GM12878 (cell line): ENCODE results near the gene ZDHHC1. TPM values are rescaled to one million over a fixed set of nuclear protein-coding genes. Genes with fewer than 3 reads are reported as not detected.

Experiments
- ATAC-seq: fragments of 200-7000 bp; cut with Tn5 transposase; 3 replicates; pipeline ENCODE4 v1.9.1; 2020; ENCODE audit warnings: mild to moderate bottlenecking, moderate library complexity
- BruUV-seq: library from RNA; stranded (reverse); fragments of 400-500 nt; replicated peaks from 2 replicates; lab custom pipeline; 2021; lab: Mats Ljungman, UMichigan
- CTCF ChIA-PET: fragments of 300-600 bp; sonication (Branson Sonifier 250); formaldehyde crosslinking; extraction: SDS; loops from one replicate; lab custom pipeline; 2021; ENCODE audit warnings: inconsistent platforms; lab: Yijun Ruan, JAX
- POLR2A ChIA-PET: fragments of 350-600 bp; formaldehyde crosslinking; extraction: SDS; loops from one replicate; lab custom pipeline; 2021; ENCODE audit warnings: inconsistent platforms; lab: Charles Lee
- RAD21 ChIA-PET: fragments of 300-600 bp; sonication (Branson Sonifier 250); formaldehyde crosslinking; loops from one replicate; lab custom pipeline; 2023; ENCODE audit warnings: antibody characterized with exemption; ENCODE audit not compliant: unreplicated experiment; lab: Charles Lee
- SMC1A ChIA-PET: fragments of 300-600 bp; sonication (Branson Sonifier 250); formaldehyde crosslinking; loops from one replicate; lab custom pipeline; 2023; ENCODE audit not compliant: unreplicated experiment, uncharacterized antibody; lab: Charles Lee
- DNase-seq: peaks from one replicate; pipeline ENCODE4 v3.0.0-alpha.2; 2011; ENCODE audit warnings: low read depth, low spot score
- FAIRE-seq: peaks from 3 replicates; lab custom pipeline; 2011; peaks lifted over from hg19 to GRCh38; lab: Jason Lieb, UNC
- H2AFZ ChIP-seq: 2 replicates; pipeline ENCODE4 v1.6.0; 2011; ENCODE audit warnings: low read depth, low read length, control low read depth; ENCODE audit not compliant: control insufficient read depth
- H3K27ac ChIP-seq: 2 replicates; pipeline ENCODE4 v1.5.1; 2011; ENCODE audit warnings: control low read depth; ENCODE audit not compliant: control insufficient read depth, insufficient read depth
- H3K27me3 ChIP-seq, 2 experiments: replicated peaks in 1 of 2; 2 replicates each; pipeline versions ENCODE4 v1.6.0 to v1.6.1; 2011; ENCODE audit warnings: low read length in 1 of 2; ENCODE audit not compliant: control insufficient read depth in 2 of 2, insufficient read depth in 2 of 2
- H3K36me3 ChIP-seq, 2 experiments: 2 replicates each; pipeline ENCODE4 v1.5.1; 2011; ENCODE audit warnings: low read length in 1 of 2; ENCODE audit not compliant: control insufficient read depth in 2 of 2, insufficient read depth in 2 of 2
- H3K4me1 ChIP-seq: 2 replicates; pipeline ENCODE4 v1.6.1; 2011; ENCODE audit warnings: mild to moderate bottlenecking, low read length, moderate library complexity, mixed read lengths; ENCODE audit not compliant: control insufficient read depth, insufficient read depth
- H3K4me2 ChIP-seq: 2 replicates; pipeline ENCODE4 v1.6.0; 2011; ENCODE audit warnings: control low read depth; ENCODE audit not compliant: control insufficient read depth, insufficient read depth
- H3K4me3 ChIP-seq: fragments of 200-600 bp; sonication (generic); 2 replicates; pipeline ENCODE4 v1.5.1; 2016
- H3K79me2 ChIP-seq: 2 replicates; pipeline ENCODE4 v1.6.0; 2011; ENCODE audit warnings: low read length; ENCODE audit not compliant: control insufficient read depth, insufficient read depth
- H3K9ac ChIP-seq: 2 replicates; pipeline ENCODE4 v1.8.0; 2011; ENCODE audit warnings: low read length, control low read depth, mixed read lengths; ENCODE audit not compliant: control insufficient read depth, insufficient read depth
- H3K9me3 ChIP-seq: replicated peaks from 3 replicates; pipeline ENCODE4 v1.5.1; 2011; ENCODE audit warnings: mild to moderate bottlenecking, low read length; ENCODE audit not compliant: control insufficient read depth, insufficient read depth
- H4K20me1 ChIP-seq: 2 replicates; pipeline ENCODE4 v1.6.0; 2011; ENCODE audit not compliant: control insufficient read depth, insufficient read depth
- ATF3 ChIP-seq: IDR thresholded peaks from 2 replicates; pipeline ENCODE4 v1.6.1; 2011; ENCODE audit warnings: low read depth, mild to moderate bottlenecking, low read length, moderate library complexity, borderline replicate concordance; ENCODE audit errors: extremely low read depth
- BCLAF1 ChIP-seq: fragments of 450-650 bp; IDR thresholded peaks from 2 replicates; pipeline ENCODE4 v1.6.1; 2017; ENCODE audit warnings: antibody characterized with exemption, mild to moderate bottlenecking, moderate library complexity
- CREB1 ChIP-seq: IDR thresholded peaks from 2 replicates; pipeline ENCODE4 v1.6.1; 2012; ENCODE audit warnings: low read depth, mild to moderate bottlenecking, inconsistent platforms
- SKIL ChIP-seq: fragments of 450-650 bp; IDR thresholded peaks from 2 replicates; pipeline ENCODE4 v1.6.1; 2017; ENCODE audit warnings: mild to moderate bottlenecking, low read depth, inconsistent platforms; ENCODE audit not compliant: poor library complexity, severe bottlenecking
- ZNF687 ChIP-seq: fragments of 450-650 bp; IDR thresholded peaks from 2 replicates; pipeline ENCODE4 v1.6.1; 2017; ENCODE audit warnings: mild to moderate bottlenecking, moderate library complexity
- WGBS: methylation state at CpG from one replicate; pipeline ENCODE4 v1.1.6; 2016; ENCODE audit warnings: low lambda C conversion rate; ENCODE audit not compliant: insufficient replicate concordance, insufficient coverage; ENCODE audit errors: missing lambda C conversion rate; 5-methylcytosine and 5-hydroxymethylcytosine counted together
- in situ Hi-C: fragments of 300-500 bp; cut with MboI; formaldehyde crosslinking; loops from 9 replicates; pipeline ENCODE4 v1.14.3; 2018; ENCODE audit warnings: mixed read lengths
- intact Hi-C: fragments of 100-400 bp; cut with micrococcal nuclease; formaldehyde crosslinking; loops from one replicate; pipeline ENCODE4 v1.14.2; 2022; ENCODE audit not compliant: unreplicated experiment
- polyA plus RNA-seq, 11 experiments: library from polyadenylated mRNA; depleted of rRNA in 4 of 11; unstranded in 6 of 11; stranded (reverse) in 5 of 11; fragments of >200 nt; fragmentation: Nextera tagmentation in 4 of 11; fragmentation: Illumina TruSeq in 1 of 11; extraction: Ambion mirVana in 4 of 11; extraction: Trizol in 1 of 11; gene quantifications; 1 replicate in 1 of 11; 2 replicates in 10 of 11; pipeline versions ENCODE4 v1.2.1 to v1.2.3, GENCODE V29; 2011 to 2016; ENCODE audit warnings: inconsistent platforms in 2 of 11, missing spikeins in 2 of 11, low read depth in 1 of 11
- total RNA-seq, 4 experiments: library from RNA; depleted of rRNA in 3 of 4; stranded (reverse); fragments of >200 nt in 3 of 4; fragmentation: Illumina TruSeq in 1 of 4; extraction: Trizol in 1 of 4; gene quantifications; 2 replicates each; pipeline versions ENCODE4 v1.2.1 to v1.2.3, GENCODE V29; 2013 to 2021

The ZDHHC1 gene
- total and polyA plus RNA-seq, 10 of the 15 experiments (the other 5 are each of a cell fraction or from before 2014, with no cell fraction given) = 0.07 to 1.2 (median 0.66) TPM; not detected in 2

GRCh38 chr16:67444259-67445125 is 28.2 kb upstream of the ZDHHC1 start:
- RAD21 ChIA-PET = no interaction called here
- no peak for TF ChIP-seq BCLAF1
- TF ChIP-seq ZNF687 = no peak
- TF ChIP-seq SKIL = no peak
- no peak for TF ChIP-seq CREB1
- no peak for TF ChIP-seq ATF3
- ATAC-seq (no peak), DNase-seq (no peak), FAIRE-seq (no peak)
- H2AFZ ChIP-seq = no peak overlapping the region
- 91% methylated on average over 22 of the region's 22 CpGs for WGBS
- H4K20me1 ChIP-seq = 0 out of 2 replicates have a peak, but pooled peaks cover 4% of the 10 kb centered on the region
- CTCF ChIA-PET = interaction anchor here (1.3 to 7.7 kb wide), 3 partner anchors 18 to 184 kb away, joined by 3 to 84 read pairs (median 5); no protein-coding TSS in a partner anchor
- H3K27ac ChIP-seq = no peak overlapping the region
- no peaks in the 10 kb centered on the region for H3K4me1 ChIP-seq
- H3K27me3 ChIP-seq = no peaks in the 10 kb centered on the region
- H3K36me3 ChIP-seq = peaks cover 4 to 18% of the 10 kb centered on the region in 2 experiments
- H3K9ac ChIP-seq = no peak overlapping the region
- no peak overlapping the region for H3K4me2 ChIP-seq
- H3K79me2 ChIP-seq = no peaks in the 10 kb centered on the region
- POLR2A ChIA-PET = no interaction called here
- SMC1A ChIA-PET = interaction anchor here (0.7 to 2.5 kb wide), 2 partner anchors 16 to 73 kb away, joined by 3 to 13 read pairs; no protein-coding TSS in a partner anchor
- BruUV-seq = no TSS peak
- no peaks in the 10 kb centered on the region for H3K9me3 ChIP-seq
- no peak overlapping the region for H3K4me3 ChIP-seq
- in situ Hi-C loops = no loop called here
- intact Hi-C loops = no loop called here
